Occipital lobe (tissue), 2 donors: ENCODE data around the gene ALG10B. TPM values are rescaled to one million over a fixed set of nuclear protein-coding genes. Genes with fewer than 3 reads are reported as not detected.

ENCODE experiments used
- small RNA-seq: library from RNA; depleted of rRNA; stranded (forward); fragments of <200 nt; gene quantifications from one replicate; pipeline ENCODE3, GENCODE V24; 2014
- total RNA-seq: library from RNA; depleted of rRNA; stranded (reverse); fragments of >200 nt; gene quantifications from one replicate; pipeline ENCODE4 v1.2.3, GENCODE V29; 2014

Gene ALG10B
- total RNA-seq, 1 donor from 2014 or later = 15.0 TPM

Small RNA genes within 50 kb of the gene (small RNA-seq; reads per million reads assigned to genes)
- not detected for gene RF00019
